ENCODE measurements around the gene MTF2. TPM values are rescaled to one million over a fixed set of nuclear protein-coding genes. Genes with fewer than 3 reads are reported as not detected.
"Not testable (repeated sequence)": the region's sequence is repeated elsewhere in the genome, so short reads cannot be mapped to it uniquely, and the experiment has no call there.

Gene MTF2
- polyA plus RNA-seq, 3 donors = 16.0 to 56.3 (median 32.5) TPM

DNA sequence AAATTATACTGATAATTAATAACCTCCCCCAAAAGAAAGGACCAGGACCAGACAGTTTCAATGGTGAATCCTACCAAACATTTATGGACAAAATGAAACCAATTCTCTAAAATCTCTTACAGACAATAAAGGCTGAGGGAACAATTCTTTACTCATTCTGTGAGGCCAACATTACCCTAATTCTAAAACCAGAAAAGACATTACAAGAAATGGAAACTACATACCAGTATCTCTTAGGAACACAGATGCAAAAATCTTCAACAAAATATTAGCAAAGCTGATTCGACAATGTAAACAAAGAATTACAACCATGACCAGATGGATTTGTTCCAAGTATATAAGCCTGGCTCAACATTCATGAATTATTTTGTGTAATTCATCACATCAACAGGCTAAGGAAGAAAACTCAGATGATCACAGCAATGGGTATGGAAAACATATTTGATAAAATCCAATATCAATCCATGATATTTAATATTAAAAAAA, 92.5 kb downstream of the MTF2 start:
- H3K4me2 ChIP-seq (replicated peaks; ENCODE audit: extremely low read depth, low read length, poor library complexity, severe bottlenecking) = peak overlapping the region; percentile 56

DNA sequence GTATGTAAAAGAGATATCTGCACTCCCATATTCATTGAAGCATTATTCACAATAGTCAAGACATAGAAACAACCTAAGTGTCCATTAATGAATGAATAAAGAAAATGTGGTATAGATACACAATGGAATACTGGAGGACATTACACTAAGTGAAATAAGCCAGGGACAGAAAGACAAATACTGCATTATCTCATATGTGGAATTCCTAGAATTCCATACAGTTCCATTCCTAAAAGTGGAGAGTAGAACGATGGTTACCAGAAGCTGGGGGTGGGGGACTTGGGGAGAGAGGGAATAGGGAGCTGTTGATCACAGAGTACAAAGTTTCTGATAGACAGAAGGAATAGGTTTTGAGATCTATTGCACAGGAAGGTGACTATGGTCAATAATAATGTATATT, 93.7 kb downstream of the MTF2 start:
- Histone ChIP-seq H3K79me2 (ENCODE audit: insufficient read depth, low read length) (peaks cover 100% of the 10 kb centered on the region), H4K20me1 (ENCODE audit: insufficient read depth, low read length) (peaks cover 99% of the 10 kb centered on the region), H3K36me3 (replicated peaks in 1 of 2; ENCODE audit: control insufficient read depth in 1 of 2, insufficient read depth in 2 of 2, low read length in 2 of 2) (peaks cover 6 to 20% of the 10 kb centered on the region in 2 donors), H3K9me3 (replicated peaks in 1 of 2; ENCODE audit: control insufficient read depth in 1 of 2, insufficient read depth in 1 of 2, low read length in 2 of 2) (peaks cover 0 to 9% of the 10 kb centered on the region in 2 donors), H3K27me3 (ENCODE audit: control insufficient read depth in 2 of 2, insufficient read depth in 2 of 2, low read length in 2 of 2) (no peaks in the 10 kb centered on the region), H3K27ac (ENCODE audit: low read depth in 1 of 2, low read length in 2 of 2) (no peak overlapping the region), H3K9ac (ENCODE audit: insufficient read depth, low read length, poor library complexity, severe bottlenecking) (no peak overlapping the region), H3K4me2 (replicated peaks; ENCODE audit: extremely low read depth, low read length, poor library complexity, severe bottlenecking) (no peak overlapping the region), H3K4me3 (replicated peaks in 1 of 3; ENCODE audit: low read depth in 2 of 3, low read length in 3 of 3) (no peak overlapping the region), H3K4me1 (ENCODE audit: control insufficient read depth in 1 of 2, insufficient read depth in 2 of 2, low read length in 2 of 2) (peaks cover 20 to 41% of the 10 kb centered on the region in 2 donors), H2AFZ (ENCODE audit: insufficient read depth, low read depth, low read length, poor library complexity, severe bottlenecking) (no peak overlapping the region)
- no CpG with 5 or more reads among the region's 1 CpG for WGBS (ENCODE audit: insufficient coverage)
- H3K9me3 Mint-ChIP-seq = peaks cover 5 to 10% (median 6%) of the 10 kb centered on the region in 7 donors
- DNase-seq = no peak
- H3K36me3 Mint-ChIP-seq = peaks cover 22 to 54% of the 10 kb centered on the region in 2 donors
- H3K4me1 Mint-ChIP-seq = peaks cover 45% of the 10 kb centered on the region
- TF ChIP-seq, protein P1, sequence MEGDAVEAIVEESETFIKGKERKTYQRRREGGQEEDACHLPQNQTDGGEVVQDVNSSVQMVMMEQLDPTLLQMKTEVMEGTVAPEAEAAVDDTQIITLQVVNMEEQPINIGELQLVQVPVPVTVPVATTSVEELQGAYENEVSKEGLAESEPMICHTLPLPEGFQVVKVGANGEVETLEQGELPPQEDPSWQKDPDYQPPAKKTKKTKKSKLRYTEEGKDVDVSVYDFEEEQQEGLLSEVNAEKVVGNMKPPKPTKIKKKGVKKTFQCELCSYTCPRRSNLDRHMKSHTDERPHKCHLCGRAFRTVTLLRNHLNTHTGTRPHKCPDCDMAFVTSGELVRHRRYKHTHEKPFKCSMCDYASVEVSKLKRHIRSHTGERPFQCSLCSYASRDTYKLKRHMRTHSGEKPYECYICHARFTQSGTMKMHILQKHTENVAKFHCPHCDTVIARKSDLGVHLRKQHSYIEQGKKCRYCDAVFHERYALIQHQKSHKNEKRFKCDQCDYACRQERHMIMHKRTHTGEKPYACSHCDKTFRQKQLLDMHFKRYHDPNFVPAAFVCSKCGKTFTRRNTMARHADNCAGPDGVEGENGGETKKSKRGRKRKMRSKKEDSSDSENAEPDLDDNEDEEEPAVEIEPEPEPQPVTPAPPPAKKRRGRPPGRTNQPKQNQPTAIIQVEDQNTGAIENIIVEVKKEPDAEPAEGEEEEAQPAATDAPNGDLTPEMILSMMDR (IDR thresholded peaks at IDR 0.05) = no peak
- no peak overlapping the region for H3K4me3 Mint-ChIP-seq
- H3K27ac Mint-ChIP-seq = peak overlapping the region in 1 of 7 donors; percentile 57
- intact Hi-C loops (cut with micrococcal nuclease) = no loop called here
- H3K27me3 Mint-ChIP-seq (ENCODE audit: low read depth in 3 of 3) = peaks cover 0 to 1% (median 0%) of the 10 kb centered on the region in 3 donors

More for the DNA sequence above, 92.5 kb downstream of the MTF2 start:
- 80% methylated on average over 1 of the region's 1 CpG for WGBS (ENCODE audit: insufficient coverage)
- peak overlapping the region in 1 of 2 donors; percentile 33 for H3K27ac ChIP-seq (ENCODE audit: low read depth in 1 of 2, low read length in 2 of 2)
- peaks cover 23 to 62% of the 10 kb centered on the region in 2 donors for H3K36me3 Mint-ChIP-seq
- H3K27me3 ChIP-seq (ENCODE audit: control insufficient read depth in 2 of 2, insufficient read depth in 2 of 2, low read length in 2 of 2) = no peaks in the 10 kb centered on the region
- H3K4me3 Mint-ChIP-seq = peak overlapping the region; percentile 72 to 81
- H3K4me1 ChIP-seq (ENCODE audit: control insufficient read depth in 1 of 2, insufficient read depth in 2 of 2, low read length in 2 of 2) = peaks cover 14 to 29% of the 10 kb centered on the region in 2 donors
- DNase-seq = no peak
- intact Hi-C loops (cut with micrococcal nuclease) = no loop called here
- H3K4me1 Mint-ChIP-seq = peaks cover 39% of the 10 kb centered on the region
- H3K79me2 ChIP-seq (ENCODE audit: insufficient read depth, low read length) = peaks cover 100% of the 10 kb centered on the region
- peaks cover 0 to 1% (median 0%) of the 10 kb centered on the region in 3 donors for H3K27me3 Mint-ChIP-seq (ENCODE audit: low read depth in 3 of 3)
- H3K9me3 Mint-ChIP-seq = peaks cover 5 to 10% (median 6%) of the 10 kb centered on the region in 7 donors
- peak overlapping the region in 1 of 3 experiments; percentile 43 for H3K4me3 ChIP-seq (replicated peaks in 1 of 3; ENCODE audit: low read depth in 2 of 3, low read length in 3 of 3)
- H3K36me3 ChIP-seq (replicated peaks in 1 of 2; ENCODE audit: control insufficient read depth in 1 of 2, insufficient read depth in 2 of 2, low read length in 2 of 2) = peaks cover 4 to 18% of the 10 kb centered on the region in 2 donors
- H3K9me3 ChIP-seq (replicated peaks in 1 of 2; ENCODE audit: control insufficient read depth in 1 of 2, insufficient read depth in 1 of 2, low read length in 2 of 2) = peaks cover 0 to 9% of the 10 kb centered on the region in 2 donors
- peak overlapping the region in 2 of 7 donors; percentile 22 to 76 for H3K27ac Mint-ChIP-seq
- H2AFZ ChIP-seq (ENCODE audit: insufficient read depth, low read depth, low read length, poor library complexity, severe bottlenecking) = no peak overlapping the region
- H4K20me1 ChIP-seq (ENCODE audit: insufficient read depth, low read length) = peaks cover 99% of the 10 kb centered on the region
- TF ChIP-seq, protein P1 (IDR thresholded peaks at IDR 0.05) = no peak
- H3K9ac ChIP-seq (ENCODE audit: insufficient read depth, low read length, poor library complexity, severe bottlenecking) = no peak overlapping the region

DNA sequence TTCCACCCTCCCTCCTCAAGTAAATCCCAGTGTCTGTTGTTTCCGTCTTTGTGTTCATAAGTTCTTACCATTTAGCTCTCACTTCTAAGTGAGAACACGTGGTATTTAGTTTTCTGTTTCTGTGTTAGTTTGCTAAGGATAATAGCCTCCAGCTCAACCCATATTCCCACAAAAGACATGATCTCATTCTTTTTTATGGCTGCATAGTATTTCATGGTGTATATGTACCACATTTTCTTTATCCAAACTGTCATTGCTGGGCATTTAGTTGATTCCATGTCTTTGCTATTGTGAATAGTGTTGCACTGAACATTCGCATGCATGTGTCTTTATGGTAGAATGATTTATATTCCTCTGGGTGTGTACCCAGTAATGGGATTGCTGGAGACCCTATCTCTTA, 95.6 kb downstream of the MTF2 start:
- H3K27me3 ChIP-seq (ENCODE audit: control insufficient read depth in 2 of 2, insufficient read depth in 2 of 2, low read length in 2 of 2); H3K27me3 Mint-ChIP-seq (ENCODE audit: low read depth in 3 of 3); H3K9me3 ChIP-seq (replicated peaks in 1 of 2; ENCODE audit: control insufficient read depth in 1 of 2, insufficient read depth in 1 of 2, low read length in 2 of 2); DNase-seq; H3K4me2 ChIP-seq (replicated peaks; ENCODE audit: extremely low read depth, low read length, poor library complexity, severe bottlenecking); H2AFZ ChIP-seq (ENCODE audit: insufficient read depth, low read depth, low read length, poor library complexity, severe bottlenecking); H3K4me3 Mint-ChIP-seq; H3K9ac ChIP-seq (ENCODE audit: insufficient read depth, low read length, poor library complexity, severe bottlenecking); H3K4me3 ChIP-seq (replicated peaks in 1 of 3; ENCODE audit: low read depth in 2 of 3, low read length in 3 of 3); H3K9me3 Mint-ChIP-seq: not testable (repeated sequence)
- Histone ChIP-seq H3K27ac (ENCODE audit: low read depth in 1 of 2, low read length in 2 of 2) (peak overlapping the region in 1 of 2 donors; percentile 3), H3K4me1 (ENCODE audit: control insufficient read depth in 1 of 2, insufficient read depth in 2 of 2, low read length in 2 of 2) (peaks cover 31 to 55% of the 10 kb centered on the region in 2 donors), H3K36me3 (replicated peaks in 1 of 2; ENCODE audit: control insufficient read depth in 1 of 2, insufficient read depth in 2 of 2, low read length in 2 of 2) (peaks cover 6 to 20% of the 10 kb centered on the region in 2 donors), H4K20me1 (ENCODE audit: insufficient read depth, low read length) (peaks cover 96% of the 10 kb centered on the region), H3K79me2 (ENCODE audit: insufficient read depth, low read length) (peaks cover 97% of the 10 kb centered on the region)
- no CpG with 5 or more reads among the region's 3 CpGs for WGBS (ENCODE audit: insufficient coverage)
- intact Hi-C loops (cut with micrococcal nuclease) = loop anchor here in 1 of 2 donors (5.0 kb wide), 1 partner anchor 92 kb away; no protein-coding TSS in a partner anchor
- Mint-ChIP-seq H3K4me1 (peaks cover 60% of the 10 kb centered on the region), H3K36me3 (peaks cover 15 to 40% of the 10 kb centered on the region in 2 donors), H3K27ac (peak overlapping the region in 1 of 7 donors; percentile 5)
